Breast epithelium (tissue), 3 donors: ENCODE measurements around the gene POLR1C.

Experiments
- POLR2A ChIP-seq: fragments of 450-650 bp; IDR thresholded peaks from one replicate; pipeline ENCODE4 v1.6.1; 2016; ENCODE audit warnings: antibody characterized with exemption, mild to moderate bottlenecking, moderate library complexity
- POLR2AphosphoS5 ChIP-seq, 3 donors: sonication (generic); formaldehyde crosslinking; IDR thresholded peaks; one replicate each; pipeline ENCODE4 v1.6.1; 2017; ENCODE audit warnings: antibody characterized with exemption in 3 of 3
- TF ChIP-seq, protein P1 (sequence below), 3 donors: fragments of 450-650 bp; IDR thresholded peaks; one replicate each; pipeline ENCODE4 v1.5.1; 2016 to 2017; ENCODE audit warnings: antibody characterized with exemption in 3 of 3, mild to moderate bottlenecking in 3 of 3, moderate library complexity in 3 of 3

DNA sequence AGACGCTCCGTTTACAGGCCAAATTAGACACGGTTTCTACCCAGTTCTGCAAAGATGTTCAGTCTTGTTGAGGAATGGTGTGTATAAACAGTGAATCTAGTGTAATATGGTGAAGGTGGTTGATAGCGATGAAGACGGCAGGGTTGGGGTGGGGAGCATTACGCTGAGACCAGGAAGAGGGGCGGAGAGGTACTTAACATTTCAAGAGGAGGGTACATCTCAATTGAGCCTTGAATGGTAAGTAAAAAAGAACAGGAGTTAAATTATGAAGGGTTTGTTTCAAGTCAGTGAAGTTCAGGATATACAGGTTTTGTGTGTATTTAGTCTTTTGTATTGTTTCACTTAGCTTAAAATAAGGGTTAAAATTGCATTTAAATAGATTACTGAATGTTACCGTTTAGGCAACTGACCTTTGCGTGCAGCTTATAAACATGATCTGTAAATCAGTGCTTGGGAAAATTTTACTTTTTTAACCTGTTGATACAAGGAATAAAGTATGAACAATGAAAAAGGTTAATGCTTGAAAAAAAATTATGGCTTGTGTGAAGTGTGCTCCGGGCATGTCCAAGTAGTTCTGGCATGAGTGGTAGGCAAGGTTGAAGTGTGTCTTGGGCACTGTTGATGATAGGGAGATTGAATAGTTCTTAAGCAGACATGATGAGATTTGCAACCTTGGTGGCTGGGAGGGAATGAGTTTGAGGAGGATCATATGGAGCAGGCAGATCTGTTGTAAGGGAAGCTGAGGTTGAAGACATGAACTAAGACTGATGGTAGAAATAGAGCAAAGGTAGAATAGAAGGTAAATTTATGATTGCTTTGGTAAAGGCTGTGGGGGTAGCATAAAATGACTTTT is 842 bp downstream of the POLR1C start:
- TF ChIP-seq, protein P1, sequence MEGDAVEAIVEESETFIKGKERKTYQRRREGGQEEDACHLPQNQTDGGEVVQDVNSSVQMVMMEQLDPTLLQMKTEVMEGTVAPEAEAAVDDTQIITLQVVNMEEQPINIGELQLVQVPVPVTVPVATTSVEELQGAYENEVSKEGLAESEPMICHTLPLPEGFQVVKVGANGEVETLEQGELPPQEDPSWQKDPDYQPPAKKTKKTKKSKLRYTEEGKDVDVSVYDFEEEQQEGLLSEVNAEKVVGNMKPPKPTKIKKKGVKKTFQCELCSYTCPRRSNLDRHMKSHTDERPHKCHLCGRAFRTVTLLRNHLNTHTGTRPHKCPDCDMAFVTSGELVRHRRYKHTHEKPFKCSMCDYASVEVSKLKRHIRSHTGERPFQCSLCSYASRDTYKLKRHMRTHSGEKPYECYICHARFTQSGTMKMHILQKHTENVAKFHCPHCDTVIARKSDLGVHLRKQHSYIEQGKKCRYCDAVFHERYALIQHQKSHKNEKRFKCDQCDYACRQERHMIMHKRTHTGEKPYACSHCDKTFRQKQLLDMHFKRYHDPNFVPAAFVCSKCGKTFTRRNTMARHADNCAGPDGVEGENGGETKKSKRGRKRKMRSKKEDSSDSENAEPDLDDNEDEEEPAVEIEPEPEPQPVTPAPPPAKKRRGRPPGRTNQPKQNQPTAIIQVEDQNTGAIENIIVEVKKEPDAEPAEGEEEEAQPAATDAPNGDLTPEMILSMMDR (IDR thresholded peaks at IDR 0.05) = no peak
- TF ChIP-seq POLR2AphosphoS5 (IDR thresholded peaks at IDR 0.05) (no peak), POLR2A (no peak)
